GM19455 (cell line): ENCODE results near the gene RAB5IF.
"Not testable (repeated sequence)": the region's sequence is repeated elsewhere in the genome, so short reads cannot be mapped to it uniquely, and the experiment has no call there.

Experiments used
- ATAC-seq: cut with Tn5 transposase; IDR thresholded peaks from one replicate; pipeline ENCODE4 v1.9.1; 2021; ENCODE audit not compliant: unreplicated experiment

The RAB5IF gene

GRCh38 chr20:36605399-36606157 is at the start of gene RAB5IF:
Gene RAB5IF, plus strand, starts transcription at chr20:36605779. Its CDS starts 173 bp downstream, at chr20:36605952.
- peak; percentile 82 for ATAC-seq

GRCh38 chr20:36562724-36563123 is 42.9 kb upstream of the RAB5IF start:
- no peak for ATAC-seq

GRCh38 chr20:36563374-36563773 is 42.2 kb upstream of the RAB5IF start:
- no peak for ATAC-seq

GRCh38 chr20:36564078-36564725 is 41.4 kb upstream of the RAB5IF start:
- not testable (repeated sequence) for ATAC-seq

GRCh38 chr20:36564726-36565121 is 40.9 kb upstream of the RAB5IF start:
- not testable (repeated sequence) for ATAC-seq

- no peak for ATAC-seq
These were observed 40.1 kb upstream of the RAB5IF start for GRCh38 chr20:36565520-36565919.

GRCh38 chr20:36569847-36570429 is 35.6 kb upstream of the RAB5IF start:
- no peak for ATAC-seq

GRCh38 chr20:36571564-36572504 is 33.7 kb upstream of the RAB5IF start:
- ATAC-seq = no peak

- ATAC-seq = no peak
These were observed 32.9 kb upstream of the RAB5IF start for GRCh38 chr20:36572701-36573102.

- ATAC-seq = peak; percentile 66
These were observed 32.3 kb upstream of the RAB5IF start, which contains the start of gene TGIF2 for GRCh38 chr20:36573103-36573797. Gene TGIF2, plus strand, starts transcription at chr20:36573597. Its CDS starts 5,178 bp downstream, at chr20:36578775.

GRCh38 chr20:36573798-36574365 is 31.7 kb upstream of the RAB5IF start:
- ATAC-seq = no peak

- ATAC-seq = no peak
These were observed 31.0 kb upstream of the RAB5IF start for GRCh38 chr20:36574366-36575135.

GRCh38 chr20:36576081-36576445 is 29.5 kb upstream of the RAB5IF start:
- ATAC-seq = no peak

GRCh38 chr20:36578356-36579041 is 27.1 kb upstream of the RAB5IF start:
- no peak for ATAC-seq

- ATAC-seq = no peak
These were observed 25.5 kb upstream of the RAB5IF start for GRCh38 chr20:36579996-36580545.

- ATAC-seq = no peak
These were observed 23.3 kb upstream of the RAB5IF start for GRCh38 chr20:36582322-36582721.

- ATAC-seq = no peak
These were observed 22.8 kb upstream of the RAB5IF start for GRCh38 chr20:36582821-36583220.

GRCh38 chr20:36584018-36584481 is 21.5 kb upstream of the RAB5IF start:
- no peak for ATAC-seq
